Measurements from ENCODE around the gene AICDA.

GRCh38 chr12:8589679-8590078 is 23.0 kb downstream of the AICDA start:
- TF ChIP-seq CTCF (IDR thresholded peaks at IDR 0.05): no peak
- no peak for TF ChIP-seq POLR2A (IDR thresholded peaks at IDR 0.05)
- TF ChIP-seq POLR2AphosphoS5 (IDR thresholded peaks at IDR 0.05): no peak
- no peak for TF ChIP-seq EP300 (IDR thresholded peaks at IDR 0.05)
